Mammary epithelial cell (primary cell): ENCODE measurements around the gene ANKFY1.

ENCODE experiments used
- EZH2 ChIP-seq: IDR thresholded peaks from 2 replicates; pipeline ENCODE4 v1.6.1; 2012; ENCODE audit warnings: low read length, inconsistent platforms, borderline replicate concordance
- TF ChIP-seq, protein P1 (sequence below), 2 donors: IDR thresholded peaks in 1 of 2; conservative IDR thresholded peaks in 1 of 2; 2 replicates each; pipeline ENCODE4 v1.5.1; 2011 to 2012; ENCODE audit warnings: inconsistent platforms in 2 of 2, low read length in 2 of 2, mild to moderate bottlenecking in 2 of 2, control low read depth in 1 of 2, low read depth in 1 of 2; ENCODE audit not compliant: insufficient read depth in 1 of 2; ENCODE audit errors: extremely low read depth in 1 of 2

DNA sequence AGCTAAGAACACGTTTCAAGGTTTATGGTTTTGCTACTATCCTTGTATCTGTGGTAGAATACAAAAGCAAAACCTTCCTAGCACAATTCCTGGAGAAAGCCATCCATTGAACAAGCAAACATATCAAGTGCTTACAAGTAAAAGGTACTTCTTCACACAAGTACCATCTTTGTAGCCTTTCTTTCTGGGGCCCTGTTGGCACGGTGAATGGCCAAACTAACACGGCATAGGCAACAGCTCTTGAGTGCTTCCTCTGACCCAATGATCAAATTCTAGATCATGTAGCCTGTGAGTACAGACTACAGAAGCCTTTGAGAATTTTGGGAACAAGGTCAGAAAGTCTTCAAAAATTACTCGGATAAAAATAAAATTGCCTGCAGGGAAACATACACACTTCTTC is 57.9 kb downstream of the ANKFY1 start:
- TF ChIP-seq, protein P1, sequence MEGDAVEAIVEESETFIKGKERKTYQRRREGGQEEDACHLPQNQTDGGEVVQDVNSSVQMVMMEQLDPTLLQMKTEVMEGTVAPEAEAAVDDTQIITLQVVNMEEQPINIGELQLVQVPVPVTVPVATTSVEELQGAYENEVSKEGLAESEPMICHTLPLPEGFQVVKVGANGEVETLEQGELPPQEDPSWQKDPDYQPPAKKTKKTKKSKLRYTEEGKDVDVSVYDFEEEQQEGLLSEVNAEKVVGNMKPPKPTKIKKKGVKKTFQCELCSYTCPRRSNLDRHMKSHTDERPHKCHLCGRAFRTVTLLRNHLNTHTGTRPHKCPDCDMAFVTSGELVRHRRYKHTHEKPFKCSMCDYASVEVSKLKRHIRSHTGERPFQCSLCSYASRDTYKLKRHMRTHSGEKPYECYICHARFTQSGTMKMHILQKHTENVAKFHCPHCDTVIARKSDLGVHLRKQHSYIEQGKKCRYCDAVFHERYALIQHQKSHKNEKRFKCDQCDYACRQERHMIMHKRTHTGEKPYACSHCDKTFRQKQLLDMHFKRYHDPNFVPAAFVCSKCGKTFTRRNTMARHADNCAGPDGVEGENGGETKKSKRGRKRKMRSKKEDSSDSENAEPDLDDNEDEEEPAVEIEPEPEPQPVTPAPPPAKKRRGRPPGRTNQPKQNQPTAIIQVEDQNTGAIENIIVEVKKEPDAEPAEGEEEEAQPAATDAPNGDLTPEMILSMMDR (conservative IDR thresholded peaks at IDR 0.05 in 1 of 2, IDR thresholded peaks at IDR 0.05 in 1 of 2; ENCODE audit: extremely low read depth in 1 of 2, insufficient read depth in 1 of 2, low read depth in 1 of 2, low read length in 2 of 2), result no peak
- TF ChIP-seq EZH2, result no peak
